Upper lobe of right lung (tissue), 1 donor: ENCODE results near the gene DPP3. TPM values are rescaled to one million over a fixed set of nuclear protein-coding genes. Genes with fewer than 3 reads are reported as not detected.

Experiments used
- ATAC-seq: fragments of 200-7000 bp; cut with Tn5 transposase; one replicate; pipeline ENCODE4 v1.9.1; 2020; ENCODE audit warnings: mild to moderate bottlenecking, moderate library complexity
- DNase-seq: peaks from one replicate; pipeline ENCODE4 v3.0.0-alpha.2; 2020
- H3K27ac ChIP-seq: fragments of 200-600 bp; one replicate; pipeline ENCODE4 v1.8.0; 2022
- H3K27me3 ChIP-seq: fragments of 200-600 bp; one replicate; pipeline ENCODE4 v1.8.0; 2022; ENCODE audit warnings: mild to moderate bottlenecking
- H3K36me3 ChIP-seq: fragments of 200-600 bp; one replicate; pipeline ENCODE4 v1.8.0; 2022
- H3K4me1 ChIP-seq: fragments of 200-600 bp; one replicate; pipeline ENCODE4 v1.8.0; 2022
- H3K4me3 ChIP-seq: fragments of 200-600 bp; one replicate; pipeline ENCODE4 v1.8.0; 2022; ENCODE audit warnings: mild to moderate bottlenecking
- H3K9me3 ChIP-seq: fragments of 200-600 bp; one replicate; pipeline ENCODE4 v1.8.0; 2022
- CTCF ChIP-seq: fragments of 200-600 bp; IDR thresholded peaks from one replicate; pipeline ENCODE4 v1.8.0; 2022; ENCODE audit warnings: antibody characterized with exemption
- intact Hi-C: fragments of 100-400 bp; cut with DNase I; formaldehyde crosslinking; loops from one replicate; pipeline ENCODE4 v1.11.0; 2022
- total RNA-seq: library from RNA; stranded (reverse); fragmentation: NEBNext Ultra II Directional; extraction: Animal tissue kit (Norgen Biotek cat#: 25700); gene quantifications from one replicate; pipeline ENCODE4 v1.2.1, GENCODE V29; 2021
- donor health status: DM: no; HTN: yes; CAD: no; lungs with severe emphysema.

The DPP3 gene
- total RNA-seq, 1 donor from 2014 or later = 31.9 TPM

GRCh38 chr11:66467756-66468155 lies 12.5 kb upstream of the DPP3 start:
- Histone ChIP-seq H3K27ac (no peak overlapping the region), H3K4me3 (peak overlapping the region; percentile 57), H3K27me3 (no peaks in the 10 kb centered on the region), H3K9me3 (no peaks in the 10 kb centered on the region), H3K36me3 (peaks cover 7% of the 10 kb centered on the region), H3K4me1 (peaks cover 10% of the 10 kb centered on the region)
- no peak for TF ChIP-seq CTCF
- intact Hi-C loops = no loop called here
- peak; percentile 64 for ATAC-seq
- DNase-seq = no peak

DNA sequence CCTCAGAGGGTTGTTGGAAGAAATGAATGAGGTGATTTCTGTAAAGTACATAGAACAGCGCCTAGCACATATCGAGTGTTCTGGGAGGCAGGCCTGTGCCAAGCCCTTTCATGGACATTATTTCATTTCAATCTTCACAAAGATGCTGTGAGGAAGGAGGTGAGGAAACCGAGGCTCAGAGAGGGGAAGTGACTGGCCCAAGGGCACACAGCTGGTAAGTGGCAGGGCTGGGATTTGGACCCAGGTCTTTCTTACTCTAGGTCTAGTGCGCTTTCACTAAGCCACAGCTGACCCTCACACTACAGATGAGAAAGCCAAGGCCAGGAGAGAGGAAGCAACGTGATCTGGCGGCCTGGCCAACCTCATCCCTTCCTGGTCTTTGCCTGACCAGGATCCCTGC lies 11.5 kb upstream of the DPP3 start:
- H3K27ac ChIP-seq = no peak overlapping the region
- H3K4me1 ChIP-seq = peaks cover 10% of the 10 kb centered on the region
- intact Hi-C loops = no loop called here
- H3K36me3 ChIP-seq = peaks cover 7% of the 10 kb centered on the region
- no peak for TF ChIP-seq CTCF
- DNase-seq (no peak), ATAC-seq (no peak)
- H3K4me3 ChIP-seq = no peak overlapping the region
- no peaks in the 10 kb centered on the region for H3K27me3 ChIP-seq
- no peaks in the 10 kb centered on the region for H3K9me3 ChIP-seq

GRCh38 chr11:66469441-66469840 lies 10.8 kb upstream of the DPP3 start:
- H3K4me1 ChIP-seq = peaks cover 10% of the 10 kb centered on the region
- peaks cover 7% of the 10 kb centered on the region for H3K36me3 ChIP-seq
- no peak overlapping the region for H3K4me3 ChIP-seq
- intact Hi-C loops = no loop called here
- H3K27me3 ChIP-seq = no peaks in the 10 kb centered on the region
- DNase-seq = no peak
- no peaks in the 10 kb centered on the region for H3K9me3 ChIP-seq
- H3K27ac ChIP-seq = no peak overlapping the region
- no peak for TF ChIP-seq CTCF
- ATAC-seq = no peak

DNA sequence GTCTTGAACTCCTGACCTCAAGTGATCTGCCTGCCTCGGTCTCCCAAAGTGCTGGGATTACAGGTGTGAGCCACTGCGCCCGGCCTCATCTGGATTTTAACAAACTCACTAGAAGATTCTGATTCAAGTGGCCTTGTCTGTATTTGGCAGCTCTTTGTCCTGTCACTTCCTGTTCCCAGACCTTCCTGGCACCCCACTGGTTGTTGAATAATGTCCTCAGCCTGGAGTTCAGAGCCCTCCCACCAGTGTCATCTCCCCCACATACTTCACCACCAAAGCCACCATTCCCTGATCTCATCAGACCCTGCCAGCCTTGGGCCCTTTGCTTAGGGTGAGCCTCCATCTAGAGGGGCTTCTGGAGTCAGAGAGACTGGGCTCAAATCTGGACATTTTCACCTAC lies 10.2 kb upstream of the DPP3 start:
- intact Hi-C loops = no loop called here
- Histone ChIP-seq H3K36me3 (peaks cover 7% of the 10 kb centered on the region), H3K27ac (no peak overlapping the region), H3K4me1 (peaks cover 10% of the 10 kb centered on the region), H3K4me3 (no peak overlapping the region), H3K9me3 (no peaks in the 10 kb centered on the region), H3K27me3 (no peaks in the 10 kb centered on the region)
- TF ChIP-seq CTCF = no peak
- no peak for ATAC-seq
- no peak for DNase-seq

DNA sequence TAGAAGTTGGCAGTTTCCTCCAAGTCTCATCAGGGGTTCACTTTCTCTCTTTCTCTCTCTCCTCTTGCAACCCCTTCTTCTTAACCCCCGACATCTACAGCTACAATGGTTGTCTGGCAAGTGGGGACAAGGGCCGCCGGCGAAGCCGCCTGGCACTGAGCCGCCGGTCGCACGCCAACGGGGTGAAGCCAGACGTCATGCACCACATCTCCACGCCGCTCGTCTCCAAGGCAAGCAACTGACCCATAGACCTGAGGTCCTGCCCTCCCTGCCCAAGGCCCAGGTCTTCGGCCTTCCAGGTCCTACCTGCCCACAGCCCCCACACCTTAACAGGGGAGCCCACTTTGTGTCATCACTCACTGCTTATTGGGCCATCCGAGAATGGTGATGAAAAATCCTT lies 9.1 kb upstream of the DPP3 start:
- no peaks in the 10 kb centered on the region for H3K9me3 ChIP-seq
- peaks cover 10% of the 10 kb centered on the region for H3K4me1 ChIP-seq
- H3K27ac ChIP-seq = no peak overlapping the region
- no peak overlapping the region for H3K4me3 ChIP-seq
- intact Hi-C loops = no loop called here
- no peak for TF ChIP-seq CTCF
- no peaks in the 10 kb centered on the region for H3K27me3 ChIP-seq
- no peak for ATAC-seq
- peaks cover 7% of the 10 kb centered on the region for H3K36me3 ChIP-seq
- no peak for DNase-seq

GRCh38 chr11:66472054-66472453 lies 8.2 kb upstream of the DPP3 start:
- ATAC-seq (no peak), DNase-seq (no peak)

More at GRCh38 chr11:66472054-66472453, 8.2 kb upstream of the DPP3 start:
- Histone ChIP-seq H3K27ac (no peak overlapping the region), H3K4me1 (peaks cover 10% of the 10 kb centered on the region), H3K27me3 (no peaks in the 10 kb centered on the region), H3K4me3 (no peak overlapping the region), H3K9me3 (no peaks in the 10 kb centered on the region), H3K36me3 (peaks cover 7% of the 10 kb centered on the region)
- no peak for TF ChIP-seq CTCF
- intact Hi-C loops = no loop called here
